ENCODE data around the gene TXNL4B.

Gene TXNL4B

DNA sequence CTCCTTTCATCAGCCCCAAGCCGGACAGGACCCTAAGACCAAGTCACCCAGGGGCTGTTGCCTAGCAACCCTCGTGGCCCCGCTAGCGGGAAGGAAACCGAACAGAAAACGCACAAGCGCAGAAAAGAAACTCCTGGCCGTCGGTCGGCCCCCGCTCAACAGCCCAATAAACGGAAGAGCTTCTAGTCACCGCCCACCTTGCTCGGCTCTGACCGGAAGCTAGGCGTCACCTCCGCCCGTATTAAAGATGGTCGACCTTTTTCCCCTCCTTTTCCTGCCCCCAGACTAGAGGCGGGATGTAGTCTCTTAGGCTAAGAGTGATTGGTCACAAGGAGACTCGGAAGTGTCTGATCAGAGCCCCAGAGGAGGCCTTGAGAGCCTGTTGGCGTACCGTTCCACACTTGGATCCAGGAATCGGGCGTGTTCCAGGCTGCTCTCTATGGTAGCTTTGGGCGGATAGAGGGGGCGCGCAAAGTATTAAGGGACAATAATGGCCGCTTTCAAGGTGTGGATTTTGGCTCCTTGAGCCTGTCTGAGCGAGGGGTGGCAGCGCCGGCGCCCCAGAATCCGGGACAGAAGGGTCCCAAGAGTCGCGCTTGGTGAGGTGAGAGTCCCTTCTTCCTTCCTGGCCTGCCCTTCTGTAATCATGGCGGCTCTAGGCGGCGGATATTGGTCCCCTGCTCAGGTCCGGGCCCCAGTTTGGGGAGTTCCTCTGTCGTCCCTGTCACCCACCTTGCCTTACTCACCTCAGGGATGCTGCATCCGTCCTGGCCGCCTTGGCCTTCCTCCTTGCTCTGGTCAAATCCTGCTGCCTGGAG lies at the start of gene TXNL4B, which contains the start of gene DHX38:
TSS of gene TXNL4B (minus strand) at position 173 of the 818 bp plus-strand sequence. CDS start 2,871 bp downstream, outside the sequence.
TSS of gene DHX38 (plus strand) at position 400 of the 818 bp plus-strand sequence. CDS start 2,311 bp downstream, outside the sequence.
- ChIA-PET POLR2A (interaction anchor here (0.7 to 1.4 kb wide), 9 partner anchors 11 to 1522 kb away, joined by 3 to 7 read pairs (median 3); no protein-coding TSS in a partner anchor), CTCF (interaction anchor here (0.6 to 2.3 kb wide), 3 partner anchors 27 to 387 kb away, joined by 3 to 5 read pairs (median 4); no protein-coding TSS in a partner anchor)
- Histone ChIP-seq H3K4me3 (ENCODE audit: low read depth, low read length) (peak within 1 kb of the TSS; percentile 87), H3K27ac (ENCODE audit: extremely low read depth, low read depth, low read length) (peak within 1 kb of the TSS; percentile 40; the same call in 1 of the 2 replicates), H3K9me3 (ENCODE audit: control insufficient read depth, insufficient read depth, low read depth, low read length) (no peaks in the 10 kb centered on the region), H3K36me3 (ENCODE audit: control insufficient read depth in 2 of 2, insufficient read depth in 1 of 2, low read length in 2 of 2) (peaks cover 0 to 56% of the 10 kb centered on the region in 2 experiments; a peak in 2 of 3 replicates), H3K4me1 (ENCODE audit: control insufficient read depth, insufficient read depth, low read length) (peaks cover 4% of the 10 kb centered on the region; the same call in 1 of the 2 replicates)
- TF ChIP-seq, protein P1, sequence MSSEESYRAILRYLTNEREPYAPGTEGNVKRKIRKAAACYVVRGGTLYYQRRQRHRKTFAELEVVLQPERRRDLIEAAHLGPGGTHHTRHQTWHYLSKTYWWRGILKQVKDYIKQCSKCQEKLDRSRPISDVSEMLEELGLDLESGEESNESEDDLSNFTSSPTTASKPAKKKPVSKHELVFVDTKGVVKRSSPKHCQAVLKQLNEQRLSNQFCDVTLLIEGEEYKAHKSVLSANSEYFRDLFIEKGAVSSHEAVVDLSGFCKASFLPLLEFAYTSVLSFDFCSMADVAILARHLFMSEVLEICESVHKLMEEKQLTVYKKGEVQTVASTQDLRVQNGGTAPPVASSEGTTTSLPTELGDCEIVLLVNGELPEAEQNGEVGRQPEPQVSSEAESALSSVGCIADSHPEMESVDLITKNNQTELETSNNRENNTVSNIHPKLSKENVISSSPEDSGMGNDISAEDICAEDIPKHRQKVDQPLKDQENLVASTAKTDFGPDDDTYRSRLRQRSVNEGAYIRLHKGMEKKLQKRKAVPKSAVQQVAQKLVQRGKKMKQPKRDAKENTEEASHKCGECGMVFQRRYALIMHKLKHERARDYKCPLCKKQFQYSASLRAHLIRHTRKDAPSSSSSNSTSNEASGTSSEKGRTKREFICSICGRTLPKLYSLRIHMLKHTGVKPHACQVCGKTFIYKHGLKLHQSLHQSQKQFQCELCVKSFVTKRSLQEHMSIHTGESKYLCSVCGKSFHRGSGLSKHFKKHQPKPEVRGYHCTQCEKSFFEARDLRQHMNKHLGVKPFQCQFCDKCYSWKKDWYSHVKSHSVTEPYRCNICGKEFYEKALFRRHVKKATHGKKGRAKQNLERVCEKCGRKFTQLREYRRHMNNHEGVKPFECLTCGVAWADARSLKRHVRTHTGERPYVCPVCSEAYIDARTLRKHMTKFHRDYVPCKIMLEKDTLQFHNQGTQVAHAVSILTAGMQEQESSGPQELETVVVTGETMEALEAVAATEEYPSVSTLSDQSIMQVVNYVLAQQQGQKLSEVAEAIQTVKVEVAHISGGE (tag by site-specific recombination; conservative IDR thresholded peaks at IDR 0.05; ENCODE audit: low read depth), result peak; percentile 95
- TF ChIP-seq, protein P2, sequence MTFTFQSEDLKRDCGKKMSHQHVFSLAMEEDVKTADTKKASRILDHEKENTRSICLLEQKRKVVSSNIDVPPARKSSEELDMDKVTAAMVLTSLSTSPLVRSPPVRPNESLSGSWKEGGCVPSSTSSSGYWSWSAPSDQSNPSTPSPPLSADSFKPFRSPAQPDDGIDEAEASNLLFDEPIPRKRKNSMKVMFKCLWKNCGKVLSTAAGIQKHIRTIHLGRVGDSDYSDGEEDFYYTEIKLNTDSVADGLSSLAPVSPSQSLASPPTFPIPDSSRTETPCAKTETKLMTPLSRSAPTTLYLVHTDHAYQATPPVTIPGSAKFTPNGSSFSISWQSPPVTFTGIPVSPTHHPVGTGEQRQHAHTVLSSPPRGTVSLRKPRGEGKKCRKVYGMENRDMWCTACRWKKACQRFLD (tag by site-specific recombination; IDR thresholded peaks at IDR 0.05), result no peak
- TF ChIP-seq KLF16 (tag by site-specific recombination; IDR thresholded peaks at IDR 0.05) (peak; percentile 47; the same call in 1 of the 2 replicates), FEZF1 (tag by site-specific recombination; IDR thresholded peaks at IDR 0.05) (peak; percentile 85), ZXDB (tag by site-specific recombination; IDR thresholded peaks at IDR 0.05) (peak; percentile 83), KLF8 (tag by site-specific recombination; IDR thresholded peaks at IDR 0.05) (peak; percentile 72), ZNF677 (tag by site-specific recombination; IDR thresholded peaks at IDR 0.05) (no peak), ZNF529 (tag by site-specific recombination; IDR thresholded peaks at IDR 0.05; ENCODE audit: insufficient replicate concordance) (no peak), GLIS1 (tag by site-specific recombination; IDR thresholded peaks at IDR 0.05) (no peak), ZFP3 (tag by site-specific recombination; IDR thresholded peaks at IDR 0.05; ENCODE audit: low read depth) (no peak), ZBTB8A (tag by site-specific recombination; IDR thresholded peaks at IDR 0.05) (peak; percentile 87), ZNF510 (tag by site-specific recombination; IDR thresholded peaks at IDR 0.05; ENCODE audit: insufficient replicate concordance) (no peak), SP3 (tag by site-specific recombination; IDR thresholded peaks at IDR 0.05) (peak; percentile 96), BCL11A (tag by site-specific recombination; IDR thresholded peaks at IDR 0.05; ENCODE audit: low read depth) (no peak), SP7 (tag by site-specific recombination; IDR thresholded peaks at IDR 0.05) (0 out of 2 replicates have a peak, but pooled peaks have one; percentile 24), ZNF366 (tag by site-specific recombination; conservative IDR thresholded peaks at IDR 0.05) (peak; percentile 68; the same call in 1 of the 2 replicates), ZNF76 (tag by site-specific recombination; IDR thresholded peaks at IDR 0.05; ENCODE audit: borderline replicate concordance, low read depth) (peak; percentile 94)
- TF ChIP-seq, protein P3, sequence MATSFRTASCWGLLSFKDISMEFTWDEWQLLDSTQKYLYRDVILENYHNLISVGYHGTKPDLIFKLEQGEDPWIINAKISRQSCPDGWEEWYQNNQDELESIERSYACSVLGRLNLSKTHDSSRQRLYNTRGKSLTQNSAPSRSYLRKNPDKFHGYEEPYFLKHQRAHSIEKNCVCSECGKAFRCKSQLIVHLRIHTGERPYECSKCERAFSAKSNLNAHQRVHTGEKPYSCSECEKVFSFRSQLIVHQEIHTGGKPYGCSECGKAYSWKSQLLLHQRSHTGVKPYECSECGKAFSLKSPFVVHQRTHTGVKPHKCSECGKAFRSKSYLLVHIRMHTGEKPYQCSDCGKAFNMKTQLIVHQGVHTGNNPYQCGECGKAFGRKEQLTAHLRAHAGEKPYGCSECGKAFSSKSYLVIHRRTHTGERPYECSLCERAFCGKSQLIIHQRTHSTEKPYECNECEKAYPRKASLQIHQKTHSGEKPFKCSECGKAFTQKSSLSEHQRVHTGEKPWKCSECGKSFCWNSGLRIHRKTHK (tag by site-specific recombination; IDR thresholded peaks at IDR 0.05), result no peak
- TF ChIP-seq, protein P4, sequence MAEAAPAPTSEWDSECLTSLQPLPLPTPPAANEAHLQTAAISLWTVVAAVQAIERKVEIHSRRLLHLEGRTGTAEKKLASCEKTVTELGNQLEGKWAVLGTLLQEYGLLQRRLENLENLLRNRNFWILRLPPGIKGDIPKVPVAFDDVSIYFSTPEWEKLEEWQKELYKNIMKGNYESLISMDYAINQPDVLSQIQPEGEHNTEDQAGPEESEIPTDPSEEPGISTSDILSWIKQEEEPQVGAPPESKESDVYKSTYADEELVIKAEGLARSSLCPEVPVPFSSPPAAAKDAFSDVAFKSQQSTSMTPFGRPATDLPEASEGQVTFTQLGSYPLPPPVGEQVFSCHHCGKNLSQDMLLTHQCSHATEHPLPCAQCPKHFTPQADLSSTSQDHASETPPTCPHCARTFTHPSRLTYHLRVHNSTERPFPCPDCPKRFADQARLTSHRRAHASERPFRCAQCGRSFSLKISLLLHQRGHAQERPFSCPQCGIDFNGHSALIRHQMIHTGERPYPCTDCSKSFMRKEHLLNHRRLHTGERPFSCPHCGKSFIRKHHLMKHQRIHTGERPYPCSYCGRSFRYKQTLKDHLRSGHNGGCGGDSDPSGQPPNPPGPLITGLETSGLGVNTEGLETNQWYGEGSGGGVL (tag by site-specific recombination; IDR thresholded peaks at IDR 0.05), result no peak
- TF ChIP-seq, protein P5, sequence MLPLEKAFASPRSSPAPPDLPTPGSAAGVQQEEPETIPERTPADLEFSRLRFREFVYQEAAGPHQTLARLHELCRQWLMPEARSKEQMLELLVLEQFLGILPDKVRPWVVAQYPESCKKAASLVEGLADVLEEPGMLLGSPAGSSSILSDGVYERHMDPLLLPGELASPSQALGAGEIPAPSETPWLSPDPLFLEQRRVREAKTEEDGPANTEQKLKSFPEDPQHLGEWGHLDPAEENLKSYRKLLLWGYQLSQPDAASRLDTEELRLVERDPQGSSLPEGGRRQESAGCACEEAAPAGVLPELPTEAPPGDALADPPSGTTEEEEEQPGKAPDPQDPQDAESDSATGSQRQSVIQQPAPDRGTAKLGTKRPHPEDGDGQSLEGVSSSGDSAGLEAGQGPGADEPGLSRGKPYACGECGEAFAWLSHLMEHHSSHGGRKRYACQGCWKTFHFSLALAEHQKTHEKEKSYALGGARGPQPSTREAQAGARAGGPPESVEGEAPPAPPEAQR (tag by site-specific recombination; IDR thresholded peaks at IDR 0.05), result no peak
- TF ChIP-seq, protein P6, sequence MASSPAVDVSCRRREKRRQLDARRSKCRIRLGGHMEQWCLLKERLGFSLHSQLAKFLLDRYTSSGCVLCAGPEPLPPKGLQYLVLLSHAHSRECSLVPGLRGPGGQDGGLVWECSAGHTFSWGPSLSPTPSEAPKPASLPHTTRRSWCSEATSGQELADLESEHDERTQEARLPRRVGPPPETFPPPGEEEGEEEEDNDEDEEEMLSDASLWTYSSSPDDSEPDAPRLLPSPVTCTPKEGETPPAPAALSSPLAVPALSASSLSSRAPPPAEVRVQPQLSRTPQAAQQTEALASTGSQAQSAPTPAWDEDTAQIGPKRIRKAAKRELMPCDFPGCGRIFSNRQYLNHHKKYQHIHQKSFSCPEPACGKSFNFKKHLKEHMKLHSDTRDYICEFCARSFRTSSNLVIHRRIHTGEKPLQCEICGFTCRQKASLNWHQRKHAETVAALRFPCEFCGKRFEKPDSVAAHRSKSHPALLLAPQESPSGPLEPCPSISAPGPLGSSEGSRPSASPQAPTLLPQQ (tag by site-specific recombination; IDR thresholded peaks at IDR 0.05), result peak; percentile 33; the same call in 1 of the 2 replicates
- TF ChIP-seq, protein P7, sequence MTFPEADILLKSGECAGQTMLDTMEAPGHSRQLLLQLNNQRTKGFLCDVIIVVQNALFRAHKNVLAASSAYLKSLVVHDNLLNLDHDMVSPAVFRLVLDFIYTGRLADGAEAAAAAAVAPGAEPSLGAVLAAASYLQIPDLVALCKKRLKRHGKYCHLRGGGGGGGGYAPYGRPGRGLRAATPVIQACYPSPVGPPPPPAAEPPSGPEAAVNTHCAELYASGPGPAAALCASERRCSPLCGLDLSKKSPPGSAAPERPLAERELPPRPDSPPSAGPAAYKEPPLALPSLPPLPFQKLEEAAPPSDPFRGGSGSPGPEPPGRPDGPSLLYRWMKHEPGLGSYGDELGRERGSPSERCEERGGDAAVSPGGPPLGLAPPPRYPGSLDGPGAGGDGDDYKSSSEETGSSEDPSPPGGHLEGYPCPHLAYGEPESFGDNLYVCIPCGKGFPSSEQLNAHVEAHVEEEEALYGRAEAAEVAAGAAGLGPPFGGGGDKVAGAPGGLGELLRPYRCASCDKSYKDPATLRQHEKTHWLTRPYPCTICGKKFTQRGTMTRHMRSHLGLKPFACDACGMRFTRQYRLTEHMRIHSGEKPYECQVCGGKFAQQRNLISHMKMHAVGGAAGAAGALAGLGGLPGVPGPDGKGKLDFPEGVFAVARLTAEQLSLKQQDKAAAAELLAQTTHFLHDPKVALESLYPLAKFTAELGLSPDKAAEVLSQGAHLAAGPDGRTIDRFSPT (tag by site-specific recombination; IDR thresholded peaks at IDR 0.05), result no peak

All from HEK293 (cell line).